ES-I3 (cell line): ENCODE measurements around the gene DGKE.

Experiments used
- H3K36me3 ChIP-seq: 2 replicates; pipeline ENCODE4 v1.6.1; 2013; ENCODE audit warnings: mild to moderate bottlenecking, low read length, control low read depth, moderate library complexity; ENCODE audit not compliant: insufficient read depth
- H3K4me1 ChIP-seq: 2 replicates; pipeline ENCODE4 v1.6.1; 2013; ENCODE audit warnings: mild to moderate bottlenecking, control low read depth, low read length; ENCODE audit not compliant: insufficient read depth
- H3K9ac ChIP-seq: 2 replicates; pipeline ENCODE4 v1.6.1; 2013; ENCODE audit warnings: low read depth, mild to moderate bottlenecking, low read length, moderate library complexity
- H3K9me3 ChIP-seq: 2 replicates; pipeline ENCODE4 v1.6.1; 2013; ENCODE audit warnings: mild to moderate bottlenecking, low read length, moderate library complexity; ENCODE audit not compliant: control insufficient read depth, insufficient read depth

Gene DGKE

GRCh38 chr17:56881685-56882295 is 47.8 kb downstream of the DGKE start:
- Histone ChIP-seq H3K9me3 (no peaks in the 10 kb centered on the region; the same call in 1 of the 2 replicates), H3K36me3 (peaks cover 5% of the 10 kb centered on the region; the same call in 1 of the 2 replicates), H3K9ac (no peak overlapping the region), H3K4me1 (no peaks in the 10 kb centered on the region)

DNA sequence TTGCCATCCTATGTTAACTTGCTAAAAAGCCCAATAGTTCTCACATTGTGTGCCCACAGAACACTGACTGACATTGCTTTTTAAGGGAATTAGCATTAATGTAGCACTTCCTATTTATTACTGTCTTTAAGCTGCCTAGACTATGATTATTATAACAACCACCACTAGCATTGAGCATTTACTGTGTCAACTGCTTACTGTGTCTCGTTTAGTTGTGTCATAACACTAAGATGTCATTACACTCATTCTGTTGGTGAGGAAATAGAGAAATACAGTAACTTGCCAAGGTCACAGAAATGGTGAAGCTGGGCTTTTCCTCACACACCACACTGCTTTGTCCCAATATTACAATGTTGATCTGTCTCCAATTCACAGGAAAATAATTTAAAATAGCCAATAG is 49.7 kb downstream of the DGKE start:
- H3K9me3 ChIP-seq = peaks cover 13% of the 10 kb centered on the region
- H3K9ac ChIP-seq = no peak overlapping the region
- no peaks in the 10 kb centered on the region for H3K4me1 ChIP-seq
- H3K36me3 ChIP-seq = peaks cover 9% of the 10 kb centered on the region

GRCh38 chr17:56884483-56885311 is 50.7 kb downstream of the DGKE start:
- Histone ChIP-seq H3K36me3 (peaks cover 9% of the 10 kb centered on the region), H3K9me3 (peaks cover 17% of the 10 kb centered on the region), H3K4me1 (no peaks in the 10 kb centered on the region), H3K9ac (no peak overlapping the region)

DNA sequence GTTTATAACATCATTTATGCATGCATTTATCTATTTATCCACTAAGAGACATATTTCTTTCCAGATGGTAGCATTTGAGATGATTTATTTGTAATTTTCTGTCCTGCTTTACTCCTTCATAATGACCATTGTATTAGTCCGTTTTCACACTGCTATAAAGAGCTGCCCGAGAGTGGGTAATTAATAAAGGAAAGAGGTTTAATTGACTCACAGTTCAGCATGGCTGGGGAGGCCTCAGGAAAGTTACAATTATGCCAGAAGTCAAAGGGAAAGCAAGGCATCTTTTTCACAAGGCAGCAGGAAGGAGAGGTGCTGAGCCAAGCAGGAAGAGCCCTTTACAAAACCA is 51.3 kb downstream of the DGKE start:
- H3K4me1 ChIP-seq = no peaks in the 10 kb centered on the region
- peaks cover 9% of the 10 kb centered on the region for H3K36me3 ChIP-seq
- peaks cover 17% of the 10 kb centered on the region for H3K9me3 ChIP-seq
- no peak overlapping the region for H3K9ac ChIP-seq

- no peak overlapping the region for H3K9ac ChIP-seq
- peaks cover 17% of the 10 kb centered on the region for H3K9me3 ChIP-seq
- no peaks in the 10 kb centered on the region for H3K4me1 ChIP-seq
- peaks cover 9% of the 10 kb centered on the region for H3K36me3 ChIP-seq
These were observed 52.4 kb downstream of the DGKE start for GRCh38 chr17:56886288-56886731.

DNA sequence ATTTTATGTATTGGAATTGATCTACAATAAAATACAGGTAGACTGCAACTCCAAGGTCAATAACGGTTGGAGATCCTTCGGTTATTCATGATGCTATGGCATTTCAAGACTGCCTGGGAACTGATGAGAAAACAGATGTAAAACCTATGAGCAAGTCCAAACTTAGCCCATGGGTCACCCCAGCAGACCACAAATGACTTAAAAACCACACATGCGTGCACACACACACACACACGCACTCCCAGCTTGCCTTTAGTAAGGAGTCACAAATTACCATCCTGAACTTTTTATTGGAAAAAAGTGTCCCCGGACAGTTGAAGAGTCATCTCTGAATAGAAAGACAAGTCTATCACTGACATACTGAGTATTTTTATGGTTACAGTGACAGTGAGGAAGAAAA is 53.2 kb downstream of the DGKE start:
- Histone ChIP-seq H3K4me1 (no peaks in the 10 kb centered on the region), H3K9ac (no peak overlapping the region), H3K36me3 (peaks cover 9% of the 10 kb centered on the region), H3K9me3 (peaks cover 17% of the 10 kb centered on the region)

DNA sequence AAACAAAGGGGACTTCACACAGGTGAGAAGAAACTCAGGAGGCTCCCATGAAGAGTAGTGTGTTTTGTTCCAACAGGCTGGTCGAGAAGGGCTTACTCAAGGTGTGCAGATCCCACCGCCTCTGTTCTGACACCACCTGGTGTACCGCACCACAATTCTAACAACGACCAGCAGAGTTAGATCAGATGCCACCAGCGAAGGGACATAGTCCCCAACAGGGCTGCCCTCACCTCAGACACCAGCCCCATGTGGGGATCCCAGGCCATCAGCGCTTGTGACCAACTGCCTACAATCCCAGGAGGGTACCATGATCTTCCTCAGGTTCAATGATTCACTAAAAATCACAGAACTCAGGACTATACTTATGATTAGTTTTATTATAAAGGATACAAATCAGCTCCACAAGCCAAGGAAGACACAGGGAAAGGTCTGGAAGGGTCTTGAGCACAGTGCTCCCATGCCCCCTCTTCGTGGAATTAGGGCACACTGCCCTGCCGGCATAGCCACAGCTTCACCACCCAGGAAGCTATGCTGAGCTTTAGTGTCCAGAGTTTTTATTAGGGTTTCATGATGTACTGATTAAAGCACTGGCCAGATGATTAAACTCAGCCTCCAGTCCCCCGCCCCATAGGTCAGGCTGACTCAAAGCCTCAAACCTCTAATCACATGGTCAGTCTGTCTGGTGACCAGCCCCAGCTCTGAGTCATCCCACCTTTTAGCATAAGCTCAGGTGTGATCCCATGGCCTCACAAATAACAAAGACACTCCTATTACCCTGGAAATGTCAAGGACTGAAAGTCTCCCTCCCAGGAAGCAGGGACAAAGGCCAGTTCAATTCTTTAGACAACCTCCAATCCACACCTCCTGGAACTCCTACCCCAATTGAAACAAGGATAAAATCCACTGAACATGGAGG is 53.9 kb downstream of the DGKE start:
- Histone ChIP-seq H3K4me1 (no peaks in the 10 kb centered on the region), H3K9me3 (peaks cover 17% of the 10 kb centered on the region), H3K9ac (no peak overlapping the region), H3K36me3 (peaks cover 12% of the 10 kb centered on the region)

DNA sequence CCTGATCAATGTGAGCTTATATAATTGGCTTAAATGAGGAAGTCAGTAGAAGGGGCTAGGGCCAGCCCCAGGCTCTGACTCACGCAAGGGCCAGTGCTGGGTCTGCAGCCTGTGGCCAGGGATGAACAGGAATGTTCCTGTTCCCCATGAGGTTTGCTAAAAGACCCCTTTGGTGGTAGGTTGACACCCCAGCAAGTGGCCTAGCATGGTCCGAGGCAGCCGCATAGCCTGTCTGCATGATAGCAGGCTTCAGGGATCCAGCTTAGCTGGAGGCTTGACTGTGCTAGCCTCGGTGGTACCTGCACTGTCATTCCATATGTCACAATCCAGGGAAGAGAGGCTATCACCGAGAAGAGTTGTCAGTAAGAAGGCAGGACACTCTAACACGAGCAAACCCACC is 56.4 kb downstream of the DGKE start:
- Histone ChIP-seq H3K9me3 (peaks cover 17% of the 10 kb centered on the region), H3K36me3 (peaks cover 12% of the 10 kb centered on the region)

GRCh38 chr17:56890906-56891674 is 57.1 kb downstream of the DGKE start:
- H3K36me3 ChIP-seq = peaks cover 12% of the 10 kb centered on the region
- H3K9me3 ChIP-seq = peaks cover 17% of the 10 kb centered on the region
- peaks cover 10% of the 10 kb centered on the region for H3K4me1 ChIP-seq
- no peak overlapping the region for H3K9ac ChIP-seq

More for the DNA sequence above, 56.4 kb downstream of the DGKE start:
- Histone ChIP-seq H3K4me1 (peaks cover 3% of the 10 kb centered on the region; the same call in 1 of the 2 replicates), H3K9ac (no peak overlapping the region)

DNA sequence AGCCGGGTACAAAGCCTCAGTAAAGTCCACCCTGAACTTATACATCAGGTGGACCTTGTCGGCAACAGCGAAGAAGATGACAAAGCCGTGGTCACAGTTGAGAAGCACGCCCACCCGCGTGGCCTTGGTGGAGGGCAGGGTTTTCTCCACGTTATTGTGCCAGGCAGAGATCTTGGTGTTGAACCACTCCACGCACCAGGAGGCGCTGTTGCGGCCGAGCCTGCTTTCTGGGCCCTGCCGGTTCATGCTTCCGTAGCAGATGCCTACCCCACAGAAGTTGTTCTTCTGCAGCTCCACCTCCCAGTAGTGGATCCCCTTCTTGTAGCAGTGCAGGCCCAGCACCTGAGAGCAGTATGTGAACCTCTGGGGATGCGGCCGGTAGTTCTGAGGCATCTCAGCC is 57.8 kb downstream of the DGKE start:
- peaks cover 7% of the 10 kb centered on the region for H3K36me3 ChIP-seq
- H3K4me1 ChIP-seq = peaks cover 16% of the 10 kb centered on the region
- H3K9me3 ChIP-seq = peaks cover 17% of the 10 kb centered on the region
- no peak overlapping the region for H3K9ac ChIP-seq

GRCh38 chr17:56892333-56892732 is 58.4 kb downstream of the DGKE start:
- peaks cover 17% of the 10 kb centered on the region for H3K4me1 ChIP-seq
- H3K9me3 ChIP-seq = peaks cover 17% of the 10 kb centered on the region
- no peak overlapping the region for H3K9ac ChIP-seq
- peaks cover 5% of the 10 kb centered on the region for H3K36me3 ChIP-seq

- Histone ChIP-seq H3K36me3 (0 out of 2 replicates have a peak, but pooled peaks cover 3% of the 10 kb centered on the region), H3K9me3 (0 out of 2 replicates have a peak, but pooled peaks cover 5% of the 10 kb centered on the region), H3K9ac (no peak overlapping the region), H3K4me1 (peaks cover 17% of the 10 kb centered on the region)
These were observed 59.6 kb downstream of the DGKE start for GRCh38 chr17:56893503-56893902.

- no peak overlapping the region for H3K9ac ChIP-seq
- H3K36me3 ChIP-seq = 0 out of 2 replicates have a peak, but pooled peaks cover 3% of the 10 kb centered on the region
- no peaks in the 10 kb centered on the region for H3K9me3 ChIP-seq
- peaks cover 17% of the 10 kb centered on the region for H3K4me1 ChIP-seq
These were observed 61.0 kb downstream of the DGKE start for GRCh38 chr17:56894859-56895455.
